HCT116 (cell line): ENCODE measurements around the gene RIMBP2. TPM values are rescaled to one million over a fixed set of nuclear protein-coding genes. Genes with fewer than 3 reads are reported as not detected.

ENCODE experiments used
- ATAC-seq: fragments of 200-7000 bp; cut with Tn5 transposase; 2 replicates; pipeline ENCODE4 v1.9.1; 2020; ENCODE audit warnings: mild to moderate bottlenecking, moderate library complexity
- BruUV-seq: library from RNA; stranded (reverse); fragments of 400-500 nt; replicated peaks from 2 replicates; lab custom pipeline; 2021; lab: Mats Ljungman, UMichigan
- CTCF ChIA-PET: fragments of 300-600 bp; sonication (Branson Sonifier 250); formaldehyde crosslinking; loops from one replicate; lab custom pipeline; 2021; ENCODE audit warnings: antibody characterized with exemption; lab: Charles Lee
- POLR2A ChIA-PET: fragments of 300-600, 350-600 bp; sonication (Branson Sonifier 250); formaldehyde crosslinking; loops from one replicate; lab custom pipeline; 2021; ENCODE audit warnings: antibody characterized with exemption; lab: Charles Lee
- RAD21 ChIA-PET, 2 experiments: fragments of 300-600 bp; sonication (Branson Sonifier 250); formaldehyde crosslinking; loops; one replicate each; lab custom pipeline; 2023; ENCODE audit warnings: low total read pairs in 2 of 2; ENCODE audit not compliant: uncharacterized antibody in 2 of 2, unreplicated experiment in 2 of 2, low non-redundant PET in 1 of 2; lab: Charles Lee
- DNase-seq: peaks from one replicate; pipeline ENCODE4 v3.0.0-alpha.2; 2010; ENCODE audit warnings: low read depth, low spot score
- H2AFZ ChIP-seq: fragments of 200-600 bp; shearing (Covaris generic), sonication (generic); 2 replicates; pipeline ENCODE4 v1.6.1; 2017; ENCODE audit warnings: low read depth, mixed run types, mixed read lengths, antibody characterized with exemption, low read length; ENCODE audit not compliant: poor library complexity, severe bottlenecking
- H3K27ac ChIP-seq: 2 replicates; pipeline ENCODE4 v1.5.1; 2012; ENCODE audit warnings: low read depth, low read length
- H3K27me3 ChIP-seq: fragments of 200-600 bp; sonication (generic); 2 replicates; pipeline ENCODE4 v1.6.1; 2016; ENCODE audit warnings: mixed run types, low read length, mixed read lengths; ENCODE audit not compliant: insufficient read depth
- H3K36me3 ChIP-seq, 2 experiments: fragments of 200-500 bp in 1 of 2; fragments of 200-600 bp in 1 of 2; sonication (Bioruptor generic) in 1 of 2; sonication (generic) in 1 of 2; 2 replicates each; pipeline versions ENCODE4 v1.5.1 to v1.6.1; 2014 to 2016; ENCODE audit warnings: low read length in 2 of 2, inconsistent platforms in 1 of 2, mixed read lengths in 1 of 2, mixed run types in 1 of 2; ENCODE audit not compliant: insufficient read depth in 2 of 2, control insufficient read depth in 1 of 2
- H3K4me1 ChIP-seq, 2 experiments: fragments of 200-600 bp in 1 of 2; sonication (generic) in 1 of 2; 2 replicates each; pipeline versions ENCODE4 v1.5.1 to v1.6.1; 2012 to 2017; ENCODE audit warnings: low read length in 2 of 2, inconsistent platforms in 1 of 2, mild to moderate bottlenecking in 1 of 2, mixed read lengths in 1 of 2, mixed run types in 1 of 2, moderate library complexity in 1 of 2; ENCODE audit not compliant: insufficient read depth in 2 of 2, control insufficient read depth in 1 of 2
- H3K4me2 ChIP-seq: fragments of 200-600 bp; sonication (generic); 2 replicates; pipeline ENCODE4 v1.6.1; 2017; ENCODE audit warnings: mixed run types, low read length, mixed read lengths
- H3K4me3 ChIP-seq, 2 experiments: fragments of 200-600 bp in 1 of 2; sonication (generic) in 1 of 2; replicated peaks in 1 of 2; 2 replicates each; pipeline ENCODE4 v1.5.1; 2011 to 2016; ENCODE audit warnings: low read length in 2 of 2, control low read depth in 1 of 2, low read depth in 1 of 2, mild to moderate bottlenecking in 1 of 2, mixed read lengths in 1 of 2, mixed run types in 1 of 2
- H3K79me2 ChIP-seq: fragments of 200-600 bp; sonication (generic); 2 replicates; pipeline ENCODE4 v1.6.1; 2017; ENCODE audit warnings: mild to moderate bottlenecking, mixed run types, low read length, moderate library complexity, mixed read lengths; ENCODE audit not compliant: insufficient read depth
- H3K9ac ChIP-seq: fragments of 200-600 bp; sonication (generic); 2 replicates; pipeline ENCODE4 v1.6.1; 2016; ENCODE audit warnings: low read length, mixed read lengths
- H3K9me2 ChIP-seq: fragments of 200-600 bp; sonication (generic), shearing (Covaris generic); 2 replicates; pipeline ENCODE4 v1.6.1; 2017; ENCODE audit warnings: mixed run types, mild to moderate bottlenecking, moderate library complexity; ENCODE audit not compliant: insufficient read depth
- H3K9me3 ChIP-seq, 2 experiments: fragments of 200-500 bp in 1 of 2; fragments of 200-600 bp in 1 of 2; sonication (Bioruptor generic) in 1 of 2; sonication (generic) in 1 of 2; 2 replicates each; pipeline ENCODE4 v1.6.1; 2014 to 2017; ENCODE audit warnings: low read length in 2 of 2, mixed read lengths in 2 of 2, inconsistent platforms in 1 of 2, low read depth in 1 of 2, mild to moderate bottlenecking in 1 of 2, mixed run types in 1 of 2, moderate library complexity in 1 of 2; ENCODE audit not compliant: control insufficient read depth in 1 of 2, insufficient read depth in 1 of 2
- H4K20me1 ChIP-seq: fragments of 200-600 bp; sonication (generic), shearing (Covaris generic); 2 replicates; pipeline ENCODE4 v1.6.1; 2017; ENCODE audit warnings: mixed run types, mild to moderate bottlenecking, moderate library complexity; ENCODE audit not compliant: insufficient read depth
- CBX3 ChIP-seq: IDR thresholded peaks from 2 replicates; pipeline ENCODE4 v1.6.1; 2012; ENCODE audit warnings: low read depth
- CEBPB ChIP-seq: IDR thresholded peaks from 2 replicates; pipeline ENCODE4 v1.6.1; 2012; ENCODE audit warnings: low read depth
- CTCF ChIP-seq, 3 experiments: fragments of 200-600 bp in 1 of 3; sonication (generic) in 1 of 3; IDR thresholded peaks in 2 of 3; conservative IDR thresholded peaks in 1 of 3; 2 replicates each; pipeline ENCODE4 v1.5.1; 2012 to 2017; ENCODE audit warnings: low read depth in 2 of 3, low read length in 2 of 3, antibody characterized with exemption in 1 of 3, borderline replicate concordance in 1 of 3, control low read depth in 1 of 3, mild to moderate bottlenecking in 1 of 3, mixed read lengths in 1 of 3, mixed run types in 1 of 3, moderate library complexity in 1 of 3; ENCODE audit not compliant: insufficient read depth in 1 of 3
- FOSL1 ChIP-seq: IDR thresholded peaks from 2 replicates; pipeline ENCODE4 v1.6.1; 2012; ENCODE audit warnings: low read depth
- JUND ChIP-seq: IDR thresholded peaks from 2 replicates; pipeline ENCODE4 v1.6.1; 2012
- MAX ChIP-seq: IDR thresholded peaks from 2 replicates; pipeline ENCODE4 v1.6.1; 2012
- POLR2A ChIP-seq: IDR thresholded peaks from 2 replicates; pipeline ENCODE4 v1.7.0; 2011; ENCODE audit warnings: borderline replicate concordance; ENCODE audit not compliant: insufficient read depth, insufficient read length; ENCODE audit errors: extremely low read depth
- POLR2AphosphoS5 ChIP-seq: IDR thresholded peaks from 2 replicates; pipeline ENCODE4 v1.6.1; 2011; ENCODE audit warnings: mild to moderate bottlenecking, low read depth, low read length, moderate library complexity
- RAD21 ChIP-seq: IDR thresholded peaks from 2 replicates; pipeline ENCODE4 v1.6.1; 2012; ENCODE audit warnings: low read depth, mild to moderate bottlenecking
- SRF ChIP-seq: IDR thresholded peaks from 2 replicates; pipeline ENCODE4 v1.6.1; 2012; ENCODE audit warnings: low read depth
- TCF7L2 ChIP-seq: IDR thresholded peaks from 2 replicates; pipeline ENCODE4 v1.7.0; 2011; ENCODE audit warnings: borderline replicate concordance, inconsistent platforms; ENCODE audit not compliant: insufficient read depth, insufficient read length; ENCODE audit errors: extremely low read depth
- YY1 ChIP-seq: IDR thresholded peaks from 2 replicates; pipeline ENCODE4 v1.6.1; 2011; ENCODE audit warnings: low read length, low read depth, moderate library complexity, mild to moderate bottlenecking; ENCODE audit not compliant: insufficient replicate concordance; ENCODE audit errors: extremely low read depth
- ZBTB33 ChIP-seq: IDR thresholded peaks from 2 replicates; pipeline ENCODE4 v1.6.1; 2011; ENCODE audit warnings: mild to moderate bottlenecking, low read length, moderate library complexity; ENCODE audit not compliant: insufficient replicate concordance; ENCODE audit errors: extremely low read depth
- ZNF274 ChIP-seq: fragments of 200-500 bp; sonication (Bioruptor generic); IDR thresholded peaks from 2 replicates; pipeline ENCODE4 v1.6.1; 2014; ENCODE audit warnings: mild to moderate bottlenecking, low read depth, low read length, inconsistent platforms
- intact Hi-C: fragments of 100-400 bp; cut with micrococcal nuclease; formaldehyde crosslinking; loops from 2 replicates; pipeline ENCODE4 v1.10.0; 2022
- total RNA-seq: library from RNA; stranded (reverse); gene quantifications from one replicate; pipeline ENCODE4 v1.2.1, GENCODE V29; 2021; ENCODE audit not compliant: unreplicated experiment

The RIMBP2 gene
- total RNA-seq, 1 experiment from 2014 or later, result not detected

- ATAC-seq, result no peak
- Histone ChIP-seq H3K9me2 (no peaks in the 10 kb centered on the region), H3K9ac (no peak overlapping the region), H3K27me3 (peaks cover 22% of the 10 kb centered on the region), H3K4me2 (no peak overlapping the region), H3K4me3 (no peak overlapping the region), H3K4me1 (no peaks in the 10 kb centered on the region), H3K27ac (no peak overlapping the region), H3K79me2 (no peaks in the 10 kb centered on the region), H4K20me1 (no peaks in the 10 kb centered on the region), H2AFZ (no peak overlapping the region), H3K36me3 (no peaks in the 10 kb centered on the region), H3K9me3 (no peaks in the 10 kb centered on the region)
- CTCF ChIA-PET, result no interaction called here
- RAD21 ChIA-PET, result no interaction called here
- DNase-seq, result no peak
- TF ChIP-seq CEBPB, result no peak
- TF ChIP-seq CTCF (IDR thresholded peaks at IDR 0.05 in 2 of 3, conservative IDR thresholded peaks at IDR 0.05 in 1 of 3; ENCODE audit: borderline replicate concordance in 1 of 3, insufficient read depth in 1 of 3, low read depth in 2 of 3, low read length in 2 of 3), result no peak
- TF ChIP-seq CBX3, result no peak
- no peak for TF ChIP-seq YY1
- no peak for TF ChIP-seq SRF
- TF ChIP-seq MAX, result no peak
- TF ChIP-seq FOSL1, result no peak
- no peak for TF ChIP-seq JUND
- TF ChIP-seq POLR2AphosphoS5, result no peak
- no peak for TF ChIP-seq TCF7L2
- no peak for TF ChIP-seq ZBTB33
- TF ChIP-seq POLR2A, result no peak
- TF ChIP-seq RAD21, result no peak
- no peak for TF ChIP-seq ZNF274
- POLR2A ChIA-PET, result no interaction called here
- intact Hi-C loops, result no loop called here
- BruUV-seq, result no TSS peak
Observed at GRCh38 chr12:130695061-130695460, 21.0 kb downstream of the RIMBP2 start.
